Omental fat pad (tissue), 4 donors: ENCODE results near the gene PPP1R27. TPM values are rescaled to one million over a fixed set of nuclear protein-coding genes. Genes with fewer than 3 reads are reported as not detected.

Source experiments
- ATAC-seq: fragments of 150-250 bp; one replicate; pipeline ENCODE4 v1.9.1; 2016; ENCODE audit warnings: mild to moderate bottlenecking, moderate library complexity; ENCODE audit not compliant: low FRiP score
- DNase-seq: peaks from one replicate; pipeline ENCODE4 v3.0.0-alpha.2; 2019; ENCODE audit warnings: low spot score
- CTCF ChIP-seq, 3 donors: fragments of 450-650 bp; IDR thresholded peaks; one replicate each; pipeline ENCODE4 v1.5.1; 2016 to 2017; ENCODE audit warnings: antibody characterized with exemption in 3 of 3, mild to moderate bottlenecking in 3 of 3, moderate library complexity in 2 of 3
- total RNA-seq, 4 donors: library from RNA; depleted of rRNA; stranded (reverse); fragments of >200 nt; gene quantifications; one replicate each; pipeline ENCODE4 v1.1.0, GENCODE V29; 2016

PPP1R27 gene
- total RNA-seq, 4 donors from 2014 or later, result 0.65 TPM; not detected in 3

- DNase-seq, result no peak
- TF ChIP-seq CTCF (IDR thresholded peaks at IDR 0.05), result no peak
- ATAC-seq, result no peak
Measured at GRCh38 chr17:81802048-81802758, 32.6 kb downstream of the PPP1R27 start.

GRCh38 chr17:81801327-81801726 lies 33.5 kb downstream of the PPP1R27 start:
- no peak for DNase-seq
- no peak for TF ChIP-seq CTCF (IDR thresholded peaks at IDR 0.05)
- no peak for ATAC-seq

DNA sequence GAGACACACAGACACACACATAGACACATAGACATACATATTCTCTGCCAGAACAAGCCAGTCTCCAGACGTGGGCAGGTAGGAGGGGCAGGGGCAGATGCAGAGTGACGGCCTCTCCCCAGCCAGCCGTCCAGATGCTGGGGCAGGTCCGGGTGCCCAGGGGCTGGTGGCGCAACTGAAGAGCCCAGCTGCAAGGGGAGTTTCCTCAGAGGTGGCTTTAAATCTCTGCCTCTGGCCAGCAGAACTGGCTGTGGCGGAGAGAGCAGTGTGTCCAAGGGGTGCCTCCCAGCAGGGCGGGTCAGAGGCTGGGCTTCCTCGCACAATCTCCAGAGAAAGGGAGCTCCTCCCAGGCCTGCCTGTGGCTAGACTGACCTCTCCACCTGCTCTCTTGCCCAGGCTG lies 40.3 kb downstream of the PPP1R27 start:
- no peak for TF ChIP-seq CTCF (IDR thresholded peaks at IDR 0.05)
- ATAC-seq (peak; percentile 41), DNase-seq (no peak)

DNA sequence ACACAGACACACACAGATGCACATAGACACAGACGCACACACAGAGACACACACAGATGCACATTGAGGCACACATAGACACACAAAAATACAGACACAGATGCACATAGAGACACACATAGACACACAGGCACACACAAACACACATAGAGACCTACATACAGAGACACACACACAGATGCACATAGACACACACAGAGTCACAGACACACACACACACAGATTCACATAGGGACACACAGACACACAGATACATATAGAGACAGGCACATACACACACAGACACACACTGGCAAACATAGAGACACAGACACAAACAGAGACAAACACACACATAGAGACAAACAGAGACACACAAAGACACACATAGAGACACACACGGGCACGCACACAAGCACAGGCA lies 40.8 kb downstream of the PPP1R27 start:
- DNase-seq (no peak), ATAC-seq (no peak)
- no peak for TF ChIP-seq CTCF (IDR thresholded peaks at IDR 0.05)

- no peak for DNase-seq
- no peak for ATAC-seq
- no peak for TF ChIP-seq CTCF (IDR thresholded peaks at IDR 0.05)
Measured at GRCh38 chr17:81792675-81793615, 41.9 kb downstream of the PPP1R27 start.

Other genes starting within 250 kb of the PPP1R27 start
- 10 to 100 TPM; 58.9 to 87.7 (median 70.8) TPM for gene NPLOC4, start 197.9 kb downstream of the PPP1R27 start, total RNA-seq
- 1 to 10 TPM in 1 of 4 donors, under 1 TPM in 2, not detected in 1; 0.47 to 1.0 (median 0.48) TPM for gene TSPAN10, start 197.9 kb downstream of the PPP1R27 start, total RNA-seq
- 1 to 10 TPM in 1 of 4 donors, not detected in 3; 2.9 TPM for gene PDE6G, start 178.5 kb downstream of the PPP1R27 start, total RNA-seq
- 10 to 100 TPM; 18.4 to 26.5 (median 21.6) TPM for gene OXLD1, start 168.4 kb downstream of the PPP1R27 start, total RNA-seq
- gene CCDC137, start 168.3 kb downstream of the PPP1R27 start, total RNA-seq, result 10 to 100 TPM in 1 of 4 donors, 1 to 10 TPM in 3; 6.8 to 15.6 (median 9.4) TPM
- 10 to 100 TPM; 18.8 to 28.8 (median 26.9) TPM for gene ARL16, start 151.3 kb downstream of the PPP1R27 start, total RNA-seq
- 100 to 1,000 TPM in 1 of 4 donors, 10 to 100 TPM in 3; 54.0 to 117 (median 66.9) TPM for gene HGS, start 151.0 kb downstream of the PPP1R27 start, total RNA-seq
- gene MRPL12, start 131.7 kb downstream of the PPP1R27 start, total RNA-seq, result 10 to 100 TPM; 31.4 to 55.8 (median 49.2) TPM
- 10 to 100 TPM; 11.4 to 22.4 (median 14.0) TPM for gene SLC25A10, start 122.8 kb downstream of the PPP1R27 start, total RNA-seq
- not detected for gene GCGR, start 30.9 kb downstream of the PPP1R27 start, total RNA-seq
- gene MCRIP1, start 1.8 kb downstream of the PPP1R27 start, total RNA-seq, result 10 to 100 TPM; 49.6 to 78.5 (median 57.2) TPM
- 100 to 1,000 TPM; 366 to 725 (median 608) TPM for gene P4HB, start 25.5 kb upstream of the PPP1R27 start, total RNA-seq
- gene ARHGDIA, start 36.3 kb upstream of the PPP1R27 start, total RNA-seq, result 100 to 1,000 TPM; 125 to 250 (median 161) TPM
- gene ALYREF, start 56.5 kb upstream of the PPP1R27 start, total RNA-seq, result 10 to 100 TPM; 31.5 to 80.7 (median 41.6) TPM
- gene ANAPC11, start 56.7 kb upstream of the PPP1R27 start, total RNA-seq, result 100 to 1,000 TPM in 3 of 4 donors, 10 to 100 TPM in 1; 82.3 to 152 (median 114) TPM
- 1 to 10 TPM in 1 of 4 donors, not detected in 3; 1.4 TPM for gene NPB, start 67.2 kb upstream of the PPP1R27 start, total RNA-seq
- 10 to 100 TPM; 36.5 to 64.7 (median 45.5) TPM for gene PCYT2, start 76.3 kb upstream of the PPP1R27 start, total RNA-seq
- 10 to 100 TPM; 15.4 to 25.7 (median 20.2) TPM for gene SIRT7, start 83.1 kb upstream of the PPP1R27 start, total RNA-seq
- 10 to 100 TPM; 22.2 to 31.5 (median 25.6) TPM for gene MAFG, start 92.7 kb upstream of the PPP1R27 start, total RNA-seq
- gene PYCR1, start 102.2 kb upstream of the PPP1R27 start, total RNA-seq, result 10 to 100 TPM in 2 of 4 donors, 1 to 10 TPM in 2; 4.8 to 13.9 (median 10.8) TPM
- not detected for gene MYADML2, start 112.2 kb upstream of the PPP1R27 start, total RNA-seq
- gene NOTUM, start 126.1 kb upstream of the PPP1R27 start, total RNA-seq, result not detected
- 10 to 100 TPM; 12.6 to 24.3 (median 15.1) TPM for gene ASPSCR1, start 142.6 kb upstream of the PPP1R27 start, total RNA-seq
- 10 to 100 TPM; 41.1 to 77.2 (median 59.8) TPM for gene CENPX, start 187.8 kb upstream of the PPP1R27 start, total RNA-seq
- gene LRRC45, start 188.3 kb upstream of the PPP1R27 start, total RNA-seq, result 10 to 100 TPM in 1 of 4 donors, 1 to 10 TPM in 3; 4.7 to 12.3 (median 5.6) TPM
- 10 to 100 TPM in 3 of 4 donors, 1 to 10 TPM in 1; 7.9 to 25.1 (median 12.0) TPM for gene RAC3, start 196.6 kb upstream of the PPP1R27 start, total RNA-seq
- gene DCXR, start 202.6 kb upstream of the PPP1R27 start, total RNA-seq, result 100 to 1,000 TPM; 190 to 327 (median 225) TPM
- 10 to 100 TPM; 20.2 to 51.3 (median 32.0) TPM for gene RFNG, start 216.8 kb upstream of the PPP1R27 start, total RNA-seq
- gene GPS1, start 216.8 kb upstream of the PPP1R27 start, total RNA-seq, result 10 to 100 TPM; 67.3 to 86.8 (median 81.4) TPM
- 10 to 100 TPM; 58.1 to 90.3 (median 85.7) TPM for gene DUS1L, start 230.8 kb upstream of the PPP1R27 start, total RNA-seq